NK-92 (cell line): ENCODE data around the gene KCNIP2.

ENCODE experiments used
- DNase-seq: peaks from one replicate; lab custom pipeline; 2025; ENCODE audit not compliant: unreplicated experiment; lab: John Stamatoyannopoulos, UW

The KCNIP2 gene

DNA sequence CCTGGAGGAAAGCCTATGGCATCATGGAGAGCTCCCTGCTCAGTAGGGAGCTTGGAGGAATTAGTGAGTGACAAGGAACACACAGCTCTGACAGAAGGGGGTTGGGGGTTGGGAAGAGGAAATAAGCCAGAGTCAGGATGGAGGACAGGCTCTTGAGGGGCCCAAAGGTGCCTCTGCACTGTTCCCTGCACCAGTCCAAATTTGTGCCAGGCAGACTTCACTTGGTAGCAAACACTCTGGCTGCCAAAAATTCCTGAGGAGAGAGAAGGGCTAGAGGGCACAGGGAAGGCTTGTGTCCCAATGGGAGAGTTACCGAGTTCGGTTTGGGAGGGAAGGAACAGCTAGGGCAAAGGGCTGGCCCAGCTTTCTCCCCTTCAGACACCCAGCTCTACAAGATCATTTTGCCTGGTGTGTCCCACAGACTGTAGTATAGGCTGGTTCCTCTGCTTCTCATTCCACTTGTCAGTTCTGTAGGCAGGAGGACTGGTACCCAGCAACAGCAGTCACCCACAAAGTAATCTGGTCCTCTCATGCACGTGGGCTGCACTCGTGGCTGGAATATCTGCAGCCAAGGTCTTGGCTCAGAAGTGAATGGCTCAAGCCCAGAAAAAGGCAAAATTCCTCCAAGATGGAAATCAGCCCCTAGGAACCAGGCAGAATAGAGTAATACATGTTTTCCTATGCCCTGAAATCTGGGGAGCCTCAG lies 8.0 kb upstream of the KCNIP2 start:
- DNase-seq: no peak

DNA sequence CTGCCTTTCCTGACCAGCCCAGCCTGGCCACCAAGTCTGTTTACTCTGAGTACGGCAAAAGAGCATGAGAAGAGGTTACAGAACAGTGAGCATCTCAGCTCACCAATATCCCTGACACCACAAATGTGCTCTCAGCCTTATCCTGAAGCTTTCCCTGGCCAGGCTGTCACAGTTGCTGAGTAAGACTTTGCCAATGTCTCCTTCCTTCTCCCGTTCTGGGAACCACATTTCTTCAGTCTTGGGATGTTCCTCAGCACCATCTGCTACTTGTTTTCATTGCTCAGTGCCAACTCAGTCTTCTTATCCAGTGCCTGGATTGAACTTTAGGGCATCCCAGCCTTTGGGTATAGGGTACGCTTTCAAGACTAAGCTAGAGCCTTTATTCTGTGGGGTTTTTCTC lies 7.1 kb upstream of the KCNIP2 start:
- no peak for DNase-seq

DNA sequence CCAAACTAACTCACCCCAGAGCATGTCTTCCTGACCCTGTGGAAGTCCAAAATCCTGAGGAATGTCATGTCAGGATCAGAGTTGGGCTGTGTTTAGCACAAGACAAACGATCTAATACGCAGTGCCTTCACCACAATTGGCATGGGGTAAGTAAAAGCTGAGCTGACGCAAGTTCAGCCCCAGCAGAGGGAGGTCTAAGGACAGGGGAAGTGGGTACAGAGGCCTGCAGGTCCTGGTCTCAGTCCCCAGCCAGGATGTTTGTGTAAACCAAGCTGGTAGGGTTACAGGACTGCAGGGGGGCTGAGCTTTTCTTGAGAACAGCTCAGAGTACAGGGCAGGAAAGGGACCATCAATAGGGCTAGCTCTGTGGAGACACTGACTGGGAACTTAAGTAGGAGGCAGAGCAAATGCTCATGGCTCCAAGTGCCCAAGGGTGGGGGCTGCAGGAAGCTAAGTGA lies 5.3 kb upstream of the KCNIP2 start:
- no peak for DNase-seq

DNA sequence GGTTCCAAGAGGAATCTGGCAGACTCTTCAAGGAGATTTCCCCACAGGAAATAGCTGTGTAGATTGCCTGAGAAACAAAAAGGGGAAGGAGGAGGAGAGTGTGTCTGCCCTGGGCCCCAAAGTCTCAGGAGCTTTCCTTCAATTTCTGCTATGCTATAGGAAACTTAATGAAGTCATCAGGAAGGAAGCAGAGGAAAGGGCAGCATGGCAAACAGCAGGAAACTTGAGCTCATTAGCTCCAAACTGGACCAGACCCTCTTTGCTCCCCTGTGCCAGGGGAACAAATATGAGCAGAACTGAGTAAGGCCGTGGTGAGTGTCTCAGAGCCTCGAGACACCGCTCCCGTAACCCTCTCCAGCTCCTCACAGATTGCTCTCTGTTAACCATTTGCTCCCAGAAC lies 4.8 kb upstream of the KCNIP2 start:
- no peak for DNase-seq

DNA sequence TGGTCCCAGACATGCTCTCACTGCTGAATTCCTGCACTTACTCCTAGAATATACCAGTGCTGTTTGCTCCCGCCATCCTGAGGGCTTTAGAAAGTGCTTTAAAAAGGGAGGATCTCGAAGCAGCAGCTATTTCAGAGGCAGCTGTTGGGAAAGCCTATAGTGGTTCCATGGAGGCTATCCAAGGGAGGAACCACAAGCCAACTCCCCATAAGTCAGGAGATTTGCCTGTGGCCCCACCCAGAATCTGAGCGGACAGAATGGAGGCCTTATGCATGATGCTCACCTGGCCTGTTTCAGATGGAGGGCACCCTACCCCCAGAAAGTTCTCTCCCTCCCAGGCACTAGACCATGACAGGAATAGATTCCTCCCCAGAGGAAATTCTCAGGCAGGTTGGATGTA lies 2.3 kb upstream of the KCNIP2 start:
- no peak for DNase-seq

DNA sequence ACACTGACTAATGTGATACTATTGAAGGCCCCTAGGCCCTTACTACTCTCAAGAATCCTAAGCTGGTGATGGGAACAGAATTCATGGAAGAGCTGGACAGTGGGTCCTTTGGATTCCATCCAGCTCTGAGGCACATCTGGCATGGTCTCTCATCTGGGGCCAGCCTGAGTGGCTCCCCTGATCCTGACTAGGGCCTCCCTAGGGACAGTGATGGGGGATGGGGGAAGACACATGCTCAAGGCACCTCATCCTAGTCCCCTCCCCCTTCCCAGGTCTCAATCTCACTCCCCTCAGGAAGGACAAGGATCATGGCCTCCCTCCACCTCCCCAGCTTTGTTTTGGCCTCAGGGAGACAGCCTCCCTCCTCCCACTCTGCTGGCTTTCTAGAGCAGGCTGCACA lies 1.8 kb downstream of the KCNIP2 start:
- no peak for DNase-seq

DNA sequence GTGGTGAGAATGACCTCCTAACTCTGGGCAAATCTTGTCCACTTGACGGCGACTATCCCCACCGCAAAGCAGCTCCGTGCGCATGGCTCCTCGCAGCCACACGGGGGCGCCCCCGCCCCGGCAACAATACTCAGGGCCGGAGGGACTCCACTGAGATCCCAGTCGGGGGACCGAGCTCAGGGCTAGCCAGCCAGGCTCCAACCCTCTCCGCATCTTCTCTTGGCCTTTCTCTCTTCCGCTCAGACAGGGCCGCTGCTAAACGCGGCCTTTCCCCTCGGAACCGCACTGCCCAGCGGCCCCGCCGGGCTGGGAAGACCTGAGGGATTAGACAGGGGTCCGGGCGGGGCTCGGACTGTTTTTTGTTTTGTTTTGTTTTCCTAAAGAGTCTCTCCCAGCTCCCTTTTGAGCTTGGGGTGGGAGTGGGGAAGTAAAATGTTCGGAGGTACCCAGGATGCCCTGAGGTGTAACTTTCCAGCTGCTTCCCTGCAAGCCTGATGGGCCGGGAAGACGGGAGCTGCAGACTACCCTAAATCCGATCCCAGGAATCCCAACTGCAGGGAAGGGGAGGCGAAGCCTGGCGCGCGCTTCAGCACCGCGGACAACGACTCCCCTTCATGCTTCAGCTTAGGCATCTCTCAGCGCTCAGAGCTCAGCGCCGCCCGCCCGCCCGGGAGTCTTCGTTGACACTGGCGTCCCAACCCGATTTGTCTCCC lies 2.7 kb downstream of the KCNIP2 start:
- no peak for DNase-seq

DNA sequence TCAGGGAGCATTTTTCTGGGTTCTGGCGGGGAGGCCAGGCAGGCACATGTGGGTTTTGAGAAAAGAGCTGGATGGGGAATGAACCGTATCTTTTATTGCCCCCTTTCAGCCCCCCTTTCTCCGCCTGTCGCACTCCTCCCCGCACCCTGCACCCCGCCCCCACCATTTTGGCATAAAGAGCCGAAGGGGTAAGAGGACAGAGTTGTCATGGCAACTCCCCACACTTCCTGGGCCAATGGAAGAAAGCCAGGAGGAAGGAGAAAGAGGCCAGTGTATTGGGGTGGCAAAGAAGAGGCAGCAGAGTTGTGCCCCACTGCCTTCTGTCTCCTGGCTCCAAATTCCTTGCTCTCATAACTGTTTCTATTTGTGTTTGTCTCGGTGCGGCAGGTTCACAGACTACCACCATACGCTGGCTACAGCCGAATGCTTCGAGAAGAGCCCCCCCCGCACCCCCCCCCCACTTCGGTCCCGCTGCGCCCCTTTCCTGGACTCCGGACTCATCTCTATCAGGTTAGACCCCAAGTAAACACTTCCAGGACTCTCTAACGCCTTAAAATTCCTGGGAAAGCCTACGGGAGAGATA lies 3.4 kb downstream of the KCNIP2 start:
- no peak for DNase-seq

DNA sequence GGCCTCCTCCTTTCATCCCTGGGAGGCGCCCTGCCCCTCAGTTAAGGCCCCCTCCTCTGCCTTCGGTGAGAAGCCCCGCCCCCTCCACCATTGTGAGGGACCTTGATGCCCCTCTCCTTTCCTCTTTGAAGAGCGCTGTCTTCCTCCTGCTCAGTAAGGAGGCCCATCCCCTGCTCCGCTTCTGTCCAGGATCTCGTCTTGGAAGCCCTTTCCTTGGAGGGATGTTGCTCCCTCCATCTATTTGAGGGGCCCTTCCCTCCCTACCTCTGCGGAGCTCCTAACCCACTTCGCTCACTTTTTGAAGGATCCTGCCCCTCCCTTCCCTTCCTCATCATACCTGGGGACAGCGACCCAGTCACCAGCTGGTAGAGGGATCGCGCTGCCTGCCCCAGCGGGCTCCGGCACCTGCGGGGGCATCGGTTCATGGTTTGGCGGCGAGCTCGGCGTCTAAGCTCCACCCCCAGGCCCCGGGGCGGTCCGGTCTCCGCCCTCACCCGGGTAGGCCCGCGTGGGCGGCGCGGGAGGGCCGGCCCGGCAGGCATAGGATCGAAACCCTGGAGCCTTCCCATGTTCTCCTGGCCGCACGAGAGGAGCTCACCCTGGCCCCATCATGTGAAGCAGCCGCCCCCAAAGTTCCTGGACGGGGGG lies 4.1 kb downstream of the KCNIP2 start:
- no peak for DNase-seq

DNA sequence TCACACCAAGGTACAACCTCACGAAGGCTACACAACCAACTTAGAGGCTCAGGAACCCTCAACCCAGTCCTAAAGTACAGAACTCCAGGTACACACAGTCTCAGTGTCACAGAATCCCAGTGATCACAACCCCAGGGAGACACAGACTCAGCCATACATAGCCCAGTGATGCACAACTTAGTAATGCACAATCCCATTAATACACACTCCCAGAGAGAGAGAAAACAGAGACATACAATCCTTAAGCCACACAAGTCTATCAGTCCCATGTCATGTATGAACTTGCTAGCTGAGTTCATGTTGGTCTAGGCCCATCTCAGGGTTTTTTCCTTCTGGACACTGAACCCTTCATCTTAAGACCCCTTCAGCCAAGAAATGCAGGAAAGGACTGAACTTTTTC lies 4.6 kb downstream of the KCNIP2 start:
- no peak for DNase-seq

DNA sequence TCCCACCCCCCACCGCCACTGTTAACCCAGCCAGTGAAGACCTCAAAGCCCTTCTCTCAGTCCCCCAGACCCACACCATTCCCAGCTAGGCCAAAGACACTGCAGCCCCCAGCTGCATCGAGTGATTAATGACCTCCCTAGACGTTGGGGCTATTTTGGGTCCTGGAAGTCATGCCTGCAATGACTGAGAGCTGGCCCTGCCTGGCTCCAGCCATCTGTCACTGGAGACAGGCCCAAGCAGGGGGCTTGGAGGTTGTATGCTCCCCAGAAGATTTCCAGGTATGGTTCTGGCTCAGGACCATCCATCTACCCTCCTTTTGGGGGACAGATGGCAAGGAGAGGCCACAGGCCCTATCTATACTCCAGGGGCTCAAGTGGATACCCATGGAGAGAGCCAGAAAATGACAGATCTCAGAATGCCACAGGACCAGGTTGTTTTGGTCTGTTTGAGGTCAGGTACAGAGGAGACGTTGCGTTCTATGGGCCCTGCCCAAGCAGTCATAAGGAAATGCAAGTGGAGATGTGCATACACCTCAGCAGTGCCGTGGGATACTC lies 5.1 kb downstream of the KCNIP2 start:
- no peak for DNase-seq

DNA sequence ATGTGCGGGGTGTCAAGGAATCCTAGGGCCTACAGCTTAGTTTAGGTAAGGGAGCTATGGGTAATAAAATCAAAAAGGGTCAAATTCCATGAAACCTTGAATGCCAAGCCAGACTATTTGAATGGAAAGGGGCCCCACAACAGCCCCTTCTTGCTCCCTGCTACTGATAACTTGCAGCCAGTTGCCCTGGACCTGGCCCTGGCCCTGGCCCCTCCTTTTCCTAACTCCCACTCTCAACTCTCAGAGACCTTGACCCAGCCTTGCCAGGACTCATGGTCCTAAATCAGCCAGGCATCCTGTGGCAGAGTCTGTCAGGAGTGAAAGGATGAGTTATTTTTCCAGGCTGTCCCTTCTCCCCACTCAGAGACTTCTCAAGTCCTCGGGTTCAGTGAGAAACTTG lies 5.9 kb downstream of the KCNIP2 start:
- no peak for DNase-seq

DNA sequence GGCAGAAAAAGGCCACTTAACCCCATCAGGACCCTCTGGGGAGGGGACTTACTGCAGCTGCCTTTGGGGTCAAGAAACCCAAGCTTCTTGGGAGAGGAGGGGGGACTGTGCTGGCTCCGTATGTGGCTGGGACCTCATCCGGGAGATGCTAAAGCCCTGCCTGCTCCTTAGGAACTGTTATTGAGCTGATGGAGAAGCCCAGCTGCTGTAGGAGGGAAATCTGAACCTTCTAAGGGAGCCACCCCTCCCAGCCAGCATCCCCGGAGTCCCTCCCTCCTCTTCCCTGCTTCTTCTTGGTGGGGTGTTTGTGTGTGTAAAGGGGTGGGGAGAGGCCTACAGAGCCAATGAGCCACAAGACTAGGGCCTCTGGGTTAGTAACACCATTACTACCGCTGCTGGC lies 8.2 kb downstream of the KCNIP2 start:
- DNase-seq: no peak

DNA sequence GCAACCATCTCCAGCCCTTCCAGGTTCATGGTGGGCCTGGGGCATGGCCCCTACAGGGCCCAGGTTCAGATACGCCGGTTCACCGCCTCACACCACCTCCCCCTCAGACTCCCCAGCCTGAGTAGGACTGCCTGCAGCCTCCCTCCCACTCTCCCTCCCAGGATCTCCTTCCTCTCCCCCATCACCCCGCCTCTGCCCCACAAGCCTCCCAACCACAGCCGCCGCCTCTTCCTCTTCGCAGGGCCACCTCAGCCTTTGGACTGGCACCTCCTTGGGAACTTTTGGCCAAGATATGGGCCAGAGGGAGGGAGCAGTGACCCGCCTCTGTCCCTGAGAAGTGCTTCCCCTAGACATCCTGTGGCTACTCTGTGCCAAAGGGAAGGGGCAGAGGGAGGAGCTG lies 9.3 kb downstream of the KCNIP2 start:
- DNase-seq: no peak

DNA sequence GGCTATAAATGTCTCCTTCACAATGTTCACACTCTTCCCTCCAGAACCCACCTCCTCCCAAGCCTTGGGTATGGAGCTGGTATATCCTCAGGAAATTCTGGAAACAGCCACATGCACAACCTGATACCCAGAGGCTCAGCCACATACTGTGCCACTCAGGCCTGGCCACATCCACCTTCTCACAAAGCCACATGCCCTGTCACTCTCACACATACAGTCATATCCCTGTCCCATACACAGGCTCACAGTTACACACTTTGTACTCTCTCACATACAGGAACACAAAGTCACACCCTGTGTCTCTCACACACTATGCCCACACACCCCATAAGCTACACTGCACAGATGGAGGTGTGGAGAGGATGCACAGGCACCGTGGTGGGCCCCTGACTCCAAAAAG lies 10.1 kb downstream of the KCNIP2 start:
- DNase-seq: no peak

DNA sequence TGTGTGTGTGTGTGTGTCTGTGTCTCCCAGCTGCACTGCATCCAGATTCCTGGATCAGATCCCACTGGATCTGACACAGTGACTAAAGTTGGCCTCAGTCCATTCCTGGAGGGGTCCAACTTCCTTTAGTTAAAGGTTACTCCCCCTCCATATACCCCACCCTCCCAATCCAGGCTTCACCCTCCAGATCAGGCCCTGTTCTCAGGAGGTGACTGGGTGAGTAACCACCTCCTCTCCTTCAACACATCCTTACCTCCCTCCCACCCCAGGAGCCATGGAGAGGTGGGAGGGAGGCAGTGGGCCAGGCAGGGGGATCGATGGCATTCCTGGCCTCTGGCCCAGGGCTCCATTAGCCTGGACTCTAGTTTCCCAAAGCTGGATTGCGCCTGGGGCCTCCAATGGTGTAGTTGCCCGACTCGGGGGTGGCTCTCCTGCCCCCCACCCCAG lies 11.3 kb downstream of the KCNIP2 start:
- no peak for DNase-seq

DNA sequence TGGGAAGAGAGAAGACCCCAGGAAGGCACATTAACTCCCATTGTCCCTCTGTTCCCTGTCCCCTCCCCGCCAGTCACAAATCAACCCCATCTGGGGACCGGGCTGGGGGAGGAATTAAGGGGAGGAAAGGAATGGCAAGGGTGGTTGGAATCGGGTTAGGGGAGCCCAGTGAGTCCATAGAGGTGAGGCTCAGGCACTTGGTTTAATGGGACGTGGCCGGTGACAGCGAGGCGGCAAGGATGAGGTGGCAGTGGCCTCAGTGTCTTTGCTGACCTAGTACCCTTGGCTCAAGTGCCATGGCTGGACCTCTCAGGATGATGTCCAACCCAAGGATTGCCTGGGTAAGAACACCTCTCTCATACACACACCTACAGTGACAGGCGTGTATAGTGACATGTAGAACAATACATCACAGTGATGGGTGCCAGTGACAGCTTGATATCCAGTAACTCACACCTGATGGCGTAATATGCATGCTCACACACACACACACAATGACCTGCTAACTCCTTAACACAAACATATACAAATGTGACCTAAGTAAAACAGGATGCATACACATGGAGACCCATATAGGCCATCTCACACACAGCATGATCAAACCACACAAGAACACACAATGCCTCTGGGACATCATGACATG lies 12.3 kb downstream of the KCNIP2 start:
- DNase-seq: no peak

DNA sequence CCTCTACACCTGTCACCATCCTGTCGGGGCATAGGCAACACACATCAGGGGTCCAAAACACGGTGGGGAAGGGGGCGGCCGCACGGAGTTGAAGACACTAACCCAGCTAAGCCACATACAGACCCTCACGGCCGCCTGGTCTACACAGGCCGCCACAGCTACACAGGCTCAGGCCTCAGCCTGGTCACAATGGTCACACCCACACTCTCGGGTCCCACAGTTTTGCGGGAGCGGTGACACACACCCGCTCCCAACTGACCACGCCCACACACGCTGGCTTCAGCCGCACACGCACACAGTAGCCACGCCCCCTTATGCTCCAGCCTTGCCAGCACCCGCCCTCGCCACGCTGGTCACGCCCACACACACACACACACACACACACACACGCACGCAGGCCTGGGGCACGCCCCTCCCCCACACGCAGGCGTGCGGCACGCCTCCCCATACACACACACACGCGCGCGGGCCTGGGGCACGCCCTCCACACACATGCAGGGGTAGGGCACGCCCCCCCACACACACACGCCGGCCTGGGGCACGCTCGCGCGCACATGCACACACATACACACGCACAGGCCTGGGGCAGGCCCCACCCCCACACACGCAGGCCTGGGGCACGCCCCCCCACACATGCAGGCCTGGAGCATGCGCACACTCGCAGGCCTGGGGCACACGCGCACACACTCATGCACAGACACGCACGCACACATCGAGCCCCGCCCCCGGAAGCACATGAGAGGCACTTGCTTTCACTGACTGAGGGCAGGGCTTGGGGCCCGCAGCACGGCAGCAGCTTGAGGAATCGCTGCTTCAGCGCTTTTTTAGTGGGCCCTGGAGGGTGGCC lies 13.1 kb downstream of the KCNIP2 start:
- peak; percentile 75 for DNase-seq

DNA sequence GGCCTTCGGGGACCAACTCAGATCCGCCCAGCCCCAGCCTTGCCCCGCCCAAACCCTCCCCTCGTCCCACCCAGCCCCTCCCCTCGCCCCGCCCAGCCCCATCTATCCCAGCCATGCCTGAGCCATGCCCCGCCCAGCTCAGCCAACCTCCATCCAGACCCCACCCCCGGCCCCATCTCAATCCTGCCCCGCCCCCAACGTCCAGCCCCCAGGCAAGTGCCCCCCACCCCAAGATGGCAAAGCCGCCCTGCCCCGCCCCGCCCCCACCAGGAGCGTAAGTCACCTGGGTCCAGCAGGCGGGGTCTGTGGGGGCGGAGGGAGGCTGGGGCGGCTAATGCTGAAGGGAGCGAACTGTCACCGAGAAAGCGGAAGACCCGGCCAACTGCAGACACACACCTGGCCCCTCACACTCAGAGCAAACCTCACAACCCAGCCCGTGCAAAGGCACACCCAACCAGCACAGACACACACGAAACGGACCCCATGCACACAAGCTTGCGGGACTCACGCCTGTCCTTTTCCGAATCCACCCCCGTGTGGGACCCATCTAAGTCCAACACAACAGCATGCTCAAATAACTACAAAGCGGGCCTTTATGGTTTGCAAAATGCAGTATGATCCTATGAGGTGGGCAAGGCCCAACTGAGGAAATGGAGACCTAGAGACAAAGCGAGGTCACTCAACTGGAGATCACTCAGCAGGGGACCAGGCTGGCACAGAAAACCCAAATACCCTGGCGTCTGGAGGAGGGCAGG lies 13.9 kb downstream of the KCNIP2 start:
- no peak for DNase-seq
